ENCODE results near the gene CRYBG1.

CRYBG1 gene

DNA sequence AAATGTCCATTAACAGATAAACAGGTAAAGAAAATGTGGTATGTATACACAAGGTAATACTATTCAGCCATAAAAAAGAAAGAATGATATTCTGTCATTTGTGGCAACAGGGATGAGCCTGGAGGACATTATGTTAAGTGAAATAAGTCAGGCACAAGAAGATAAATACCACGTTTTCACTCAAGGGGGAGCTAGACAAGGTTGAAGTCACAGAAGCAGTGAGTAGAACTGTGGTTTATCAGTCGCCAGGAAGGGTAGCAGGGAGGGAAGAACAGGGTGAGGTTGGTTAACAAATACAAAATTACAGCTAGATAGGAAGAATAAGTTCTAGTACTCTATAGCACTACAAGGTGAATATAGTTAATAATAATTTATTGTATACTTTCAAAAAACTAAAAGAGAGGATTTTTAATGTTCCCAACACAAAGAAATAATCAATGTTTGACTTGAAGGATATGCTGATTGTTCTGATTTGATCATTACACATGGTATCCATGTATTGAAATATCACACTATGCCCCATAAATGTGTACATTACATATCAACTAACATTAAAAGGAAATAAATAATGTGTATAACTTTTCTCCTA, 247.7 kb downstream of the CRYBG1 start:
- no peak for DNase-seq (ENCODE audit: low read depth in 2 of 2)

- DNase-seq (ENCODE audit: low read depth in 2 of 2), result peak in 1 of 2 donors; percentile 13
Observed at GRCh38 chr6:106609699-106610098, 249.2 kb downstream of the CRYBG1 start.

- DNase-seq (ENCODE audit: low read depth in 2 of 2), result no peak
Observed at GRCh38 chr6:106611030-106611429, 250.5 kb downstream of the CRYBG1 start.

DNA sequence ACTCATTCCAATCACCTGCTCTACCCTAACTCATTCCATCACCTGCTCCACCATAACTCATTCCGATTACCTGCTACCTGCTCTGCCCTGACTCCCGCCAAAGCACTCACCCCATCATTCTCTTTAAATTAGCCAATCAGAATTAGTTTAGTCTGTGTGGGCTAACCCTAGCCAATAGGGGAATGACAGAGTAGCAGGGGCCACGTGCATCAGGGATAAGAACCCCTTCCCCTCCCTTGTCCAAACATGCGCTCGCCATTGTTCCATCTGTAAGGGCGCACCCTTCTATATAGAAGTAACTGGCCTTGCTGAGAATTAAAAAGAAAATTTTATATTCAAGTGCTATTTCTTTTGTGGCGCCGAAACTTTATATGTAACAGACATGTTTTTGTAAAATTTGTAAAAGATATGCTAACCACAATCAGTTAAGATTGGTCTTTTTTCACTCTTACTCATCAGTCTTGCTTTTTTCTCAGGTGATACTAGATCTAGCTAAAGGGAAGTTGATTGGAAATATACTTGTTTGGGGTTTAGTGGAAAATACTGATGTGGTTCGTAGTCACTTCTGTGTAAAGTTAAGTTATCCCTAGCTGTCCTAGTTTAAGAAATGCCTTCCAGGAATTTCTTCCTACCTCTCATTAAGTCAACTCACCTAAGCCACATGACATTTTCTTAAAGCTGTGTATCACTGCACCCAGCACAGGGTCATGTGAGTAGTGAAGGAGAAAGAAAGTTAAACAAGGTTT, 252.3 kb downstream of the CRYBG1 start:
- no peak for DNase-seq (ENCODE audit: low read depth in 2 of 2)

GRCh38 chr6:106613590-106613989, 253.1 kb downstream of the CRYBG1 start:
- no peak for DNase-seq (ENCODE audit: low read depth in 2 of 2)

DNA sequence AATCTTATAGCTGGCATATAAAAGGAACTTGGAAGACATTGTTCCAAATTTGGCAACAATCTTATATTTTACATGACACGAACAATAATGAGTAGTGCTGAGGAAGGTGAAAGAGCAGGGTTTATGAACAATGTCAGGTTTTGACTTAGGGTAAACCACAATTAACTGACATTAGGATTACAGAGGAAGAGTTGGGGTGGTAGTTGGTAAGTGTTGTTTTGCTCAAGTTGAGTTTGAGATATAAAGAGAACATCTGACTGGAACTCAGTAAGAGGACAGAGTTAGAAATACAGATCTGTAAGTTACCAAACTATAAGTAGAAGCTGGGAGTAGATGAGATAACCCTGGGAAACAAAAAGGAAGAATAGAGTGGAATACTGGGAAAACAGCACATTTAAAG, 253.6 kb downstream of the CRYBG1 start:
- no peak for DNase-seq (ENCODE audit: low read depth in 2 of 2)

- no peak for DNase-seq (ENCODE audit: low read depth in 2 of 2)
Observed at GRCh38 chr6:106614592-106615257, 254.2 kb downstream of the CRYBG1 start.

DNA sequence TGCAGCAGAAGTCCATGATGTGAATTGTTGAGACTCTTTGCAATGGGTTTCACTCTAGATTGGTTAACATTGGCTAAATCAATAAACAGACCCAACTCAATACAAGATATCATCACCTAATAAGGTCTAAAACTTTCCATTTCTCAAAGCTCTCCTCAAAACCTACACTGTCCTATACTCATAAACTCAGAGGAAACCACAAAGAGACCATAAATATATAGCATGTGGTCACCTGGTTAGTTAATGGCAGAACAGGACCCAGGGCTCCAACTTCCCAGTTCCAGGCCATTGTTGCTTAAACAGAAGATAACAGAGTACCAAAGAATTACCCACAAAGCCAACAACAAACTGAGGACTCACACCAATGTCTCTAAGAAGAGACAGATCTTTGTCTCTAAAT, 256.8 kb downstream of the CRYBG1 start:
- no peak for DNase-seq (ENCODE audit: low read depth in 2 of 2)

DNA sequence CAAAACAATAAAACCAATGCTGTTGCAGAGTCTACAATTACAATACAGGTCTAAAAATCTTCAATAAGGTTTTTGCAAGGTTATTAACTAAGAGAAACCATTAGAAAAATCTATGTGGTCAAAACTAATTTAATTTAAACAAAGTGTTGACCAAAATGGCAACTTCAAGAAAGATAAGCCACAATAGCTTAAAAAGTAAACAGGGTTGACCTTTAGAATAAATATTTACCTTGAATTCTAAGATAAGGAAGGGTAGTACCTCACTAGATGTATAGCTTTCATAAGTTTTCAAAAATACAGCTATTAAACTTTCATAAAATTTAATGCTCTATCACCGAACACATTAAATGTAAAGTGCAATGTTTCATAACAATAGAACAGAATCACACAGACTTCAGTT, 257.3 kb downstream of the CRYBG1 start:
- no peak for DNase-seq (ENCODE audit: low read depth in 2 of 2)

GRCh38 chr6:106618324-106618723, 257.8 kb downstream of the CRYBG1 start:
- DNase-seq (ENCODE audit: low read depth in 2 of 2), result no peak

GRCh38 chr6:106619223-106619622, 258.7 kb downstream of the CRYBG1 start:
- DNase-seq (ENCODE audit: low read depth in 2 of 2), result no peak

DNA sequence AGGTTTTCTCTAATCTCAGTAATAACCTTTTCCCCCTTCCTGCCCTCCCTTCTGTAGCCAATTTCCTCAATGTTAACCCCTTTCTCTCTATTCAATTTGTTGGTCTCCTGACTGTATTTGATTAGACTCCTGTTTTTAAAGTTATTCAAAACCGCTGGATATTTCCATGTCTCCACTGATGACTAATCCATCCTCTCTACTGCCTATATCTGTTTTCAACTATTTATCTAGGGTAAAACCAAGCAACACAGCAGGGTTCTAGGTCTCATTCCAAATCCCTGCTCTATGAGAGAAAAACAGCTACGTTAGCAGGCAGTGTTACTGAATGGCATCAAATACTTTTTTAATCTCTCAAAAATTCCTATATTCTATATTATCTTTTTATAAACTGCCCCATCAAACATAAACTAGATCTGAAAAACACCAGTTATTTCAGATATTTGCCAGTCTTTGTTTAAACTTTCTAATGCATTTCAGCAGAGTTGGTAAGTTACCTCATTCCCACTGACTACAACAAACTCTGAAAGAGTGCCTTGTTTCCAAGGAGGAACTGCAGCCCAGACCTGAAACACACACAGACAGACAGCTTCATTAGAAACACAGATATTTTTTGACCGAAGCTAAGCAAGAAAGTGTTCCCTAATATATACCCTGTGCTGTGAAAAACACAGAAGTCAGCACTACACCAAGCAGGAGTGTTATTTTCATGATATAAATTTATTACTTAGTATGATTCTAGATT, 260.6 kb downstream of the CRYBG1 start:
- no peak for DNase-seq (ENCODE audit: low read depth in 2 of 2)

Measured in stimulated activated CD4-positive, alpha-beta T cell treated with anti-CD3 and anti-CD28 coated beads, Interleukin-15, amount 100 ng/mL, for 48 hours (primary cell).